COLO829 (cell line): ENCODE data around the gene VWA2.
"Not testable (repeated sequence)": the region's sequence is repeated elsewhere in the genome, so short reads cannot be mapped to it uniquely, and the experiment has no call there.

ENCODE experiments used
- DNase-seq: peaks from one replicate; pipeline ENCODE4 v3.0.0; 2012; ENCODE audit warnings: low spot score

Gene VWA2

DNA sequence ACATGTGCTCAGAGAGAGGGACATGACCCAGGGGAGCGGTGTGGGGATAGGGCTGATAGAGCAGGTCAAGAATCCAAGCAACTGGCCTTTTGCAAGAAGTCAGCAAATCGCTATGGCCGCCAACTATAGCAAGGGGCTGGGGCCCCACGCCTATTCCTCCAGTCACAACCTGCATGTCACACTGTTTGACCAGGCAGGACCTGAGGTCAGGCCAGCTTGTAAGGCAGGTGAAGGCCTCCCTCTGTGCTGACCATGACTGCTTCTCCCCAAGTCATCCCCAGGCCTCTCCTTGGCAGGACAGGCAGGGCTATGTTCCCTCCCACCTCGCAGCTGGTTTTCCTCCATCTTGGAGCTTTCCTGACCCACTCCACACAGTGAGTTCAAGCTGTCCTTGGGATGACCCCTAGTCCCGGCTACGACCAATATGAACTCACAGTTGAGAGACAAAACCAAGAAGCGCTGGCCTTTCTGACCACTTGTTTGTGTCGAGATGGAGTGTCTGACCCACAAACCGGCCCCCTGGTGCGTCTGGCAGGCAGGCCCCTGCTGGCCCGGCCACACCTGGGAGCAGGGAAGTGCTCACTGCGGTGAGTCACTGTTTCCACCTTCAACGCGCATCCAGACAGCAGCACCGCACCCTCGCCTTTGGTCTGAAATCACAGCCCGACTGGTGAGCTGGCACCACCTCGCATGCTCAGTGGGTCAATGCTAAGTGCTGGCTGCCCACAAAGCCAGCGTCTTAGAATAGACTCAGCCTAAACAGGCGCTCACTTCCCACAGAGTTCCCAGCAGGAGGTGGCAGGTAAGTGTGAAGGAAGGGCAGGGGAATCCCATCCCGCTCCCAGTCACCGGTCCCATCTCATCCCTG lies 81.4 kb downstream of the VWA2 start:
- DNase-seq: no peak

DNA sequence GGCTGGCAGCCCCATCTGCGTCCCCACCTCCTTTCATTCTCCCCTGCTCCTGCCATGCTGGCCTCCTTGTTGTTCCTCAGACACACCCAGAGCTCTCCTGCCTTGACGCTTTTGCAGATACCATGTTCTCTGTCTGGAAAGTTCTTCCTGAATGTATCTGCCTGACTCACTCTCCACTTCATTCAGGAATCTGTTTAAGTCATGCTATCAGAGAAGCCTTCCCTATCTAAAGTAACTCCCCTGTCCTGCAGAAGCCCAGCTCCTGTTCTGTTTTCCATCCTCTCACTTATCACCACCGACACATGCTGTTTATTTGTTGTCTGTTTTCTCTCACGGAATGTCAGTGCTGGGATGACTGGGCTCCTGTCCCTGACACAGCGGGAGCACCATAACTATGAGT lies 83.3 kb downstream of the VWA2 start:
- DNase-seq: no peak

DNA sequence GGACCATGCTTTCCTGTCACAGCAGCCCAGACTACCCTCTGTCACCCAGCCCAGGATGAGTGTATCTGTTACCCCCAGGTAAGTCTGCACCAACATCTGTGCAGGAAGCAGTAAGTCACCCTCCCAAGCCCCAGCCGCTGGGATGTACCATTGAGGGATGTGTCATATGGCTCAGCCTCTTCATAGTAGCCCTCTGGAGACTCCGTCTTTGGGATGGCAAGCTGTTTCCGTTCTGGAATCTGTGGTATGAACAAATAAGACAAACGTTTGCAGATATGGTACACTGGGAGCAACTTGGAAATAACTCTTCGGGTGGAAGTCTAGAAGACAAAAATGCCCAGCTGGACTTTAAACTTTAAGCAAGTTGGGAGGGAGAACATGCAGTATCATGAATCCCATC lies 84.0 kb downstream of the VWA2 start:
- no peak for DNase-seq

DNA sequence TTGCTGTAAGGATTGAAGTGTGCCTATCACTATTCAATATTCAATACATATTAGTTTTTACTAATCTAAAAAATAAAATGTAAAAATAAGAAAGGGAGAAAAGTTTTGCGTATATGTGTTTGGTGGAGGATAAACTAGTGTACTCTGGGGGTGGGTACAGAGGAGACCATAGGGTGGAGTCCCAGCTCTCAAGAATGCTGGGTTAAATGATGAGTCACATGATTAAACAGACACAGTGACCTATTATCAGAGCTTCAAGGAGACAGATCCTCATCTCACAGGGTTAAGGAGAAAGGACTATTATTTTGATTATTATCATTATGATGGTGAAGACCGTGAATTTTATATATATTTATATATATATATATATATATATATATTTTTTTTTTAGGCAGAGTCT lies 87.7 kb downstream of the VWA2 start:
- peak; percentile 13 for DNase-seq

DNA sequence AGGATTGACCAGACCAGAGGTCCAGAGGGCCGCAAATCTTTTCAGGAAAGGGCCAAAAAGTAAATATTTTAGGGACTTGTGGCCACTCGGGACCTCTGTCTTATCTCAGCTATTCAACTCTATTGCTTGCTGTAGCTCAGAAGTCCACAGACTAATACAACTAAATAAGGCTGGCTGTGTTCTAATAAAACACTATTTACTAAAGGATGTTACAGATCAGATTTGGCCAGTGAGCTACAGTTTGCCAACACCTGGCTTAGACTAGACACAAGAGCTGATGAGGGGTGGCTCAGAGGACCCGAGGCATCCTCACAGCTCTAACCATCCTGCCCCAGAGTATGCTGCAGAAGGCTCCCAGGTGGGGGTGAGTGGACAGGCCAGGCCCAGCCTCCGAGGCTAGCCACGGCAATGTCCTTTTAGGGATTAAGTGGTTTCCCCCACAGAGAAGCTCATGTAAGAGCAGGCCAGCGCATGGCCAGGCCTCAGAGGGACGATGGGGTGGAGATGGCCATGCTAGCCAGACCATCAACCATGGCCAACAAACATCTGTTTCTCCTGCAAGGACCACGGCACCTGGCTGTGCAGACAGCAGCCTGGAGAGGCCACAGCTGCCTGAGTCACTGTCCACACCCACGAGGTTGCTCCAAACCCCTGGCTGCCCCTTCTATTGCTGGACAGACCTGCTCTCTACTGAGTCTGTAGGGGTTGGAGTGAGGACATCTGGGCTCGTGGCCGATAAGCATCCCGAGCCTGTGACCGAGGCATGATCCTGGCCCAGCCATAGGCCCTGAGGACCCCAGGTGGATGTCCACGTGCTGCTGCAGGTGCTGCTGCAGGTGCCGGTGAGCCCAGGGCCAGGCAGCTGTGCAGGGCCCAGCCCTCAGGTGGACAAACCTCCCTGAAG lies 88.7 kb downstream of the VWA2 start:
- DNase-seq: no peak

DNA sequence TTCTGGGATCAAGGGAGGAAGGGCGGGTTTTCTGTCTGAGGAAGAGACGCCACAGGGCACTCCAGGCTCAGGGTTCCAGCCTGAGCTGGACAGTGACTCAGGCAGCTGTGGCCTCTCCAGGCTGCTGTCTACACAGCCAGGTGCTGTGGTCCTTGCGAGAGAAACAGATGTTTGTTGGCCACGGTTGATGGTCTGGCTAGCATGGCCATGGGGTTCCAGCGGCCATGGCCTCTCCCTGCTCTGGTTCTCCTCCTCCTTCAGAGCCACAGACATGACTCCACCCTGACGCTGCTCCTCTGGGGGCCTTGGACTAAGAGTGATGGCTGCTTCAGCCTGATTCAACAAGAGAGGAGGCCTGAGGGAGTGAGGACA lies 89.4 kb downstream of the VWA2 start:
- DNase-seq: no peak

DNA sequence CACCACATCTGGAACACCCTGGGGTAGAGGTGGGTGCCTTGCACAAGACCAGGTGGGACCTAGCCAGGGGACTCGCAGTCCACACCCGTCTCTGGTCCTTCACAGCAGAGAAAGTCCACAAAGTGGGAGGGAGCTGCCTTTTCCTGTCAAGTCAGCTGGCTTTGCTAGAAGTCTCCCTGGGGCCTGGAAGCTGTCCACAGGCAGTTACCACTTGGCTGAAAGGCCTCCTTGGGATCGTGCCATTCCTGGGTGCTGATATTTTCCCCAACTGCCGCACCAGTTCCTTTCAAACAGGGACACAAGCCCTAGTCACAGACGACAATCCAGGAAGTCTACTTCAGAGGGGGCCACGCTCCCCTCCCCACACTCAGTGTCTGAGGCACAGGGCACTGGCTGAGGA lies 89.8 kb downstream of the VWA2 start:
- no peak for DNase-seq

DNA sequence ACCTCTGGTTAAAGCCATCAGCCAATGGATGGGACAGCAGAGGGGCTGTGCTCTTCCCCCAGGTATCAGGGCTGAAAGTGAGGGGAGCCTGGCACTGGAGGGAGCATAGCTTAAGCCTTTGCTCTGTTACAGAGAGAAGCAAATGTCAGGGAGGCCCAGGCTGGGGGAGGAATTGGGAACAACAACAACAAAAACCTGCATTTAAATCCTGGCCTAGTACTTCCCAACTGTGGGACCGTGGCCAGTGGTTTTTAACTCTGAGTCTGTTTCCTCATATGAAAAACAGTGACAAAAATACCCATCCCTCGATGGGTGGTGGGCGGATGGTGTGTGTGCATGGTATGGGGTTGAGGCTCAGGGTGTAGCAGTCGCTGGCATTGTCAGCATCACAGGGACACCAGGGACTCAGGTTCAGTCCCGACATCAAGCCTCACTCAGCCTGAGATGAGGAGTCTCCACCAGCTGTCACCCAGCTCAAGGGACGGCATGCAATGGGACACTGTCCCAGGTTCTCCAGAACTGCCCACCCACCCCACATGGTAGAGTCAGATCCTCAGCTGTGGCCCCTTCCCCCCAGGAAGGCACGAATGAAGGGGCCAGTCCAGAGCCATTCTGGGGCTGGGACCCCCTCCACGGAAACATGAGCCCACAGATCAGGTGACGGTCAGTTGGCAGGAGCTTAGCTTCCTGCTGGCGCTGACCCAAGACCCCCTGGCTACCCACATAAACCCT lies 90.7 kb downstream of the VWA2 start:
- DNase-seq: no peak

DNA sequence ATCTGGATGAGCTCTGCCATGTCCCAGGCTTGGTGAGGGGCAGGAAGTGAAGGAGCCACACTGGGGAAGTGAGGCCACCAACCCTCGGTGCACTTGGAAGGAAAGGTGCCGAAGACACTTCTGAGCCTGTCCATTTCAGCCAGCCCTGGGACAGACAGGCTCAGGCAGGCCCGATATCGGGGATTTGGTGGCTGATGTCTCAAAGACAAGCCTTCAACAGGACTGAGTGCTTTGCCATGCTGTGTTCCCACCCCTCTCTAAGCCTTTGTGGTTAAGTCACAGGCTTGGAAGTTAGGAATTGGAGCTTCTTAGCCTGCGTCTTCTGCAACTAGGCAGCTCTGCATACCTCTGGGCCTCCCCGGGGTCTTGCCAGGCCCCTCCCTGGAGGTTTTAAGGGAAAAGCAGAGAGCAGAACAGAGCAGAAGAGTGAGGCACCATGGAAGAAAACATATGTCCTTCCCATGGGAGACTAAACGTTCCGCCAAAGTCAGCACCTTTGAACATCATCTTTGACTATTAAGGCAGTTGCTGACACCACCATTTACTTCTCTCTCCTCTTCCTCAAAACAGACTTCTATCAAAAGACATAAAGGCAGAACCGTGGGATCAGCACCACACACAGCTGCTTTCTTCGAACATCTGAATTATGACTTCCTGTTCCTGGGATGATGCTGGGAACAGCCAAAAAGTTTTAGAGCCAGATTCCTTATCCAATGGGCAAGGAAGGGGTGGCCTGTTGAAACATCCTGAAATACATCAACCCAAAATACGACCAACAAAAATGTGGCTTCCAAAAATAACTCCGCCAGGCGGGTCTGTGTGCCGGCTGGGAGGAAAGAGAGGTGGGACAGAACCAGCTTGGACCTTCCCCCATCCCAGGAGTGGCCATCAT lies 93.5 kb downstream of the VWA2 start:
- DNase-seq: no peak

DNA sequence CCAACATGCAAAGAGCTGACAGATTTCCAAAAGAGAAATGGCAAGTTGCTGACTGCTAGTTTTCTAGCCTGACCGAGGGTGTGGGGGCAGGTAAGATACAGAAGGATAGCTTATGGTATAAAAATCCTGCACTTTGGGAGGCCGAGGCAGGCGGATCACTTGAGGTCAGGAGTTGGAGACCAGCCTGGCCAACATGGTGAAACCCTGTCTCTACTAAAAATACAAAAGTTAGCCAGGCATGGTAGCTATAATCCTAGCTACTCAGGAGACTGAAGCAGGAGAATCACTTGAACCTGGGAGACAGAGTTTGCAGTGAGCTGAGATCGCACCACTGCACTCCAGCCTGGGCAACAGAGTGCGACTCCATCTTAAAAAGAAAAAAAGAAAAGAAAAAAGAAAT lies 94.4 kb downstream of the VWA2 start:
- DNase-seq: not testable (repeated sequence)

DNA sequence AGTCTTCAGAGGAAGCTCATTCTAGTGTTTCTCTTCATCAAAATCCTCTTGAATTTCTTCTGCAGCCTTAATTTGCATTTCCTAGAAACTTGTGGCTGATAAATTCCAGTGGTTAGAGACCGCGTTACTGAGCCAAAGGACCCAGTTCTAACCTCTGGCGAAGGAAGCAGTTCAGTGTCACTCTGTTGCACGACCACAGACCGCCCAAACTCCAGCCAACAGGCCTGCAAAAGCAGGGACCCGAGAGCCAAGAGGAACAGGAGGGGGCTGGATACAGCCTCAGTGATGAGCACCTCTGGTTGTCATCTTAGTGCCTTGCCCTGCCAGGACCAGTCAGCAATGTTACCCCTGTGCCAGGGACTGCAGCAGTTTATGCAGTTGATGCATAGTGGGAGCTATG lies 95.2 kb downstream of the VWA2 start:
- no peak for DNase-seq

DNA sequence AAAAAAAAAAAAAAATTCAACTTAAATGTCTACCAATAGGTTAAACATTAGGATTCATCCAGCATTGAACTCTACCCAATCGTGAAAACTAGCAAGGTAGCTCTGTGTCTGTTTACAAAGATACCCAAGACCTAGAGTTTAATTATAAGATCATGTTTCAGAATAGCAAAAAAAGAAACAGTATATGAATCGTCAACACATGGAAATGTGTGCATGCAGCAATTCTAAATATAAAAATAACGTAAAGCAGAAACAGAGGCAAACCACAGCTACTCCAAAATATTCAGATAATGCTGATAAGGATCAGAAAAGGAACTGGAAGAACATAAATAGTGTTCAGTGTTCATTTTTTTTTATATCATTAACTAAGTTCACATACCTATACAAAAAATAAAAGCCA lies 96.6 kb downstream of the VWA2 start:
- no peak for DNase-seq

DNA sequence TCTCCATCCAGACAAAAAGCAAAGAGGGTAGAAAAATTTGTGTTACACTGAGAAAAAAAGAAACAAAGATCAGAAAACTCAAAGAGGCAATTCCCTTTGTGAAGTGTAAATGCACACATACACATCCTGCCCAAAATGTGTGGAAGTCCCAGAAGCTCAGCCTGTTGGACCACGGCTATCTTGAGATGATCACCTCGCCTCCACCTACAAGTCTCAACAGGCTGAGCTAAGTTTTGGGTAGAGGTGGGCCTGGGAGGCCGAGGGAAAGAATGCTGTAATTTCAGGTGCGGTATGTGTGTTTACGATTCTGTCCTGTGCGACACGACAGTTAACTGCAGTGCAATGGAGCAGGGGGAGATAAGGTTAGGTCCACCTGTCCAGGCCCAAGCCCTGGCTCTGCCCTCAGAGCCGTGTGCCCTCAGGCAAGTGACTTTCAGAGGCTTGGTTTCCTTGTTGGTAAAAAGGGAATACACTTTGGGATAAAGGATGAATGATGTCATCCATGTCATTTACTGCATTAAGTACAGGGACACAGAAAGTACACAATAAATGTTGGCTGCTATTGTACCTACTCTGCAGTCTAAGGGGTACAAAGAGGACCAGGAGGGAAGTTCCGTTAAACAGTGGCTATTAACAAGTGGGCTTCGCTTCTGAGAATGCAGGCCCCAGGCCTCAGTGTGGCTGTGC lies 97.9 kb downstream of the VWA2 start:
- DNase-seq: no peak

DNA sequence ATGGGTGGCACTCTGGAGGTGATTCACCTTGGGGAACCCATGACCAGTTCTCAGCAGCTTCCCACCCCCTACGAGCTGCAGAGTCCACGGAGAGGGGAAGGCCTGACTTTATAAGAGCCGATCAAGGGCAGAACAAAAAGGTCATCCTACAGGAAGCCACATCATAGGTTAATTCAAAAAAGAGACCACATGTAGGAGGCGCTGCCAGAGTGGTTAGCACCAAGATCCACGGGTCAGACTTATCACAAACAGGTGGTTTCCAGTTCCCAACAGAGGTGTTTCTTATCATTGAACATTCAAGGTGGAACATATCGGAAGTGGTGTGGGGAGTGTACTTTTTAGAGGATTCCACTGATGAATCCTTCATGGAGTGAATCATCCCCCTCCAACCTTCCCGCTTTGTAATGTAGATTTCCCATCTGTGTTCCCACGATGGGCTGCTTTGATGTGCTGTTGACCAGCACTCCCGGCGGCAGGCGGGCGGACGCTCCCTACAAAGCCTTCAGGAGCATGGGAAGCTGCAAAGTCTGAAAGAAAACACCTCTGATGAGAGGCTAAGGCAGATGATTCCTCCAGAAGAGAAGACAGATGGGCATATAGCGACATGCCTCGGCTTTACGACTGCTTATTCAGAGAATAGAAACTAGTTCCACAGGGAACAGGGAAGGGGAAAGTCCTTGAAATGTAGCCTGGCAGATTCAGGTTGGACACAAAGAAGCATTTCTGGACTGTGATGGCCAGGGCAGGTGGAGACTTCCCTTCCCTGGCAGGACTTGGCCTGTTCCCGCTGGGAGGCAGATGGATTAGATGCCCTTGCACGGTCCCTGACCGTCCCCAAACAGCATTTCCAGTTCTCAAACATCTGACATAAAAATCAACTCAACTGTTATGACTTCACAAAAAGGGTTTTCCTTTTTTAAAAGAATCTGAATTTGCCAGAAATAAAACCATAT lies 98.7 kb downstream of the VWA2 start:
- DNase-seq: no peak

DNA sequence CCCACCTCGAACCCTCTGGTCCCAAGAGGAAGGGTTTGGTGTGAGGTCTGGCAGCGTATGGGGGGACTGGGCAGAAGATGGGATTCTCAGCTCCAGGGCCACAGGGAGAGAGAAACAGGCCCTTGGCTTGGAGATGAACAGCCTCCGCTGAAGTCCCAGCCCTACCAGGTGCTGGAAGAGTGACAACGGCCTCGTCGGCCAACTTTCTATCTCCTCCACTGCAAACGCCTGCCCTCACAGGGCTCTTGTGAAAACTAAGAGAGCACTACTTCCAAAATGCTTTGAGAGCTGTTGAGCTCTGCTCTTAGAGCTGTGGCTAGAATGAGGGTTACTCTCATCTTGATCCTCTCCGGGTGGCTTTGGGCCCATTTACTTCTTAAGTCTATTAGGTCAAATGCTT lies 101.8 kb downstream of the VWA2 start:
- DNase-seq: no peak
